Non-pigmented ciliary epithelial cell (primary cell): Measurements from ENCODE around the gene IL23R.
"Not testable (repeated sequence)": the region's sequence is repeated elsewhere in the genome, so short reads cannot be mapped to it uniquely, and the experiment has no call there.

ENCODE experiments used
- DNase-seq: peaks from one replicate; pipeline ENCODE4 v3.0.0-alpha.2; 2010; ENCODE audit warnings: low read depth

Gene IL23R

GRCh38 chr1:67194209-67194863 is 28.1 kb downstream of the IL23R start:
- DNase-seq, result no peak

GRCh38 chr1:67200755-67201154 is 34.5 kb downstream of the IL23R start:
- no peak for DNase-seq

GRCh38 chr1:67201891-67202290 is 35.6 kb downstream of the IL23R start:
- DNase-seq, result no peak

- no peak for DNase-seq
Measured at GRCh38 chr1:67204298-67204980, 38.2 kb downstream of the IL23R start.

GRCh38 chr1:67207398-67207797 is 41.1 kb downstream of the IL23R start:
- DNase-seq, result not testable (repeated sequence)

GRCh38 chr1:67208217-67208616 is 42.0 kb downstream of the IL23R start:
- DNase-seq, result no peak

GRCh38 chr1:67209521-67209920 is 43.3 kb downstream of the IL23R start:
- no peak for DNase-seq

- DNase-seq, result peak; percentile 10
Measured at GRCh38 chr1:67211589-67212563, 45.6 kb downstream of the IL23R start.

- DNase-seq, result peak; percentile 11
Measured at GRCh38 chr1:67213164-67213563, 46.9 kb downstream of the IL23R start.

- no peak for DNase-seq
Measured at GRCh38 chr1:67213948-67214347, 47.7 kb downstream of the IL23R start.

- no peak for DNase-seq
Measured at GRCh38 chr1:67214420-67215174, 48.3 kb downstream of the IL23R start.

GRCh38 chr1:67216401-67216800 is 50.1 kb downstream of the IL23R start:
- DNase-seq, result no peak

GRCh38 chr1:67217417-67217816 is 51.2 kb downstream of the IL23R start:
- no peak for DNase-seq

GRCh38 chr1:67217938-67218337 is 51.7 kb downstream of the IL23R start:
- DNase-seq, result no peak

GRCh38 chr1:67224856-67225255 is 58.6 kb downstream of the IL23R start:
- DNase-seq, result no peak

- DNase-seq, result no peak
Measured at GRCh38 chr1:67226688-67227087, 60.4 kb downstream of the IL23R start.

GRCh38 chr1:67227196-67227595 is 60.9 kb downstream of the IL23R start:
- no peak for DNase-seq

GRCh38 chr1:67228791-67229190 is 62.5 kb downstream of the IL23R start:
- DNase-seq, result no peak

- DNase-seq, result no peak
Measured at GRCh38 chr1:67230539-67230938, 64.3 kb downstream of the IL23R start.

- DNase-seq, result no peak
Measured at GRCh38 chr1:67236277-67236676, 70.0 kb downstream of the IL23R start.

GRCh38 chr1:67239738-67240137 is 73.5 kb downstream of the IL23R start:
- no peak for DNase-seq

GRCh38 chr1:67241200-67241746 is 75.0 kb downstream of the IL23R start:
- no peak for DNase-seq
